ENCODE results near the gene GATB.

- TF ChIP-seq CTCF (IDR thresholded peaks at IDR 0.05): no peak
- TF ChIP-seq POLR2A (IDR thresholded peaks at IDR 0.05): no peak
These were observed 65.7 kb downstream of the GATB start for GRCh38 chr4:151694961-151695720.

Measured in adrenal gland (tissue), 5 donors.